HFFc6 (cell line): ENCODE measurements around the gene USP35. TPM values are rescaled to one million over a fixed set of nuclear protein-coding genes. Genes with fewer than 3 reads are reported as not detected.

Source experiments
- DNase-seq: peaks from one replicate; pipeline ENCODE4 v3.0.0-alpha.2; 2018
- H3K27ac Mint-ChIP-seq: 2 replicates; pipeline ENCODE4 v1.8.0; 2020; ENCODE audit warnings: mild to moderate bottlenecking, mixed read lengths
- H3K27me3 Mint-ChIP-seq: 2 replicates; pipeline ENCODE4 v1.8.0; 2021; ENCODE audit warnings: mild to moderate bottlenecking, moderate library complexity, mixed read lengths; ENCODE audit not compliant: insufficient read depth
- H3K36me3 Mint-ChIP-seq: 2 replicates; pipeline ENCODE4 v1.8.0; 2021; ENCODE audit warnings: low read depth, mixed read lengths
- H3K4me1 Mint-ChIP-seq: 2 replicates; pipeline ENCODE4 v1.8.0; 2020; ENCODE audit warnings: low read depth, mixed read lengths
- H3K4me3 Mint-ChIP-seq: 2 replicates; pipeline ENCODE4 v1.8.0; 2020; ENCODE audit warnings: mild to moderate bottlenecking, moderate library complexity, mixed read lengths
- H3K9me3 Mint-ChIP-seq: 2 replicates; pipeline ENCODE4 v1.8.0; 2020; ENCODE audit warnings: mild to moderate bottlenecking, mixed read lengths
- CTCF ChIP-seq: fragments of 200-600 bp; sonication (generic); IDR thresholded peaks from 2 replicates; pipeline ENCODE4 v1.5.0; 2021; ENCODE audit warnings: antibody characterized with exemption, mild to moderate bottlenecking
- total RNA-seq, 6 experiments: library from RNA; stranded (reverse); fragmentation: NEBNext Ultra II Directional; extraction: Animal tissue kit (Norgen Biotek cat#: 25700); gene quantifications; 2 replicates in 1 of 6; 3 replicates in 5 of 6; pipeline ENCODE4 v1.2.3, GENCODE V29; 2021

Gene USP35
- total RNA-seq, 6 experiments from 2014 or later = 8.5 to 10.6 (median 9.0) TPM

- Mint-ChIP-seq H3K27me3 (no peaks in the 10 kb centered on the region; the same call in 1 of the 2 replicates), H3K4me1 (peaks cover 4% of the 10 kb centered on the region), H3K4me3 (no peak overlapping the region), H3K9me3 (peaks cover 11% of the 10 kb centered on the region), H3K27ac (no peak overlapping the region), H3K36me3 (peaks cover 37% of the 10 kb centered on the region)
- no peak for DNase-seq
- no peak for TF ChIP-seq CTCF
These were observed 48.8 kb downstream of the USP35 start for GRCh38 chr11:78237293-78238046.

GRCh38 chr11:78239781-78240180, 51.1 kb downstream of the USP35 start:
- no peak for TF ChIP-seq CTCF
- Mint-ChIP-seq H3K36me3 (peaks cover 42% of the 10 kb centered on the region), H3K9me3 (peaks cover 11% of the 10 kb centered on the region), H3K4me3 (no peak overlapping the region), H3K27me3 (no peaks in the 10 kb centered on the region; the same call in 1 of the 2 replicates), H3K27ac (no peak overlapping the region), H3K4me1 (peaks cover 13% of the 10 kb centered on the region)
- no peak for DNase-seq

- Mint-ChIP-seq H3K4me3 (no peak overlapping the region), H3K27me3 (no peaks in the 10 kb centered on the region), H3K4me1 (peaks cover 18% of the 10 kb centered on the region), H3K27ac (no peak overlapping the region), H3K36me3 (peaks cover 39% of the 10 kb centered on the region), H3K9me3 (peaks cover 11% of the 10 kb centered on the region)
- TF ChIP-seq CTCF = no peak
- DNase-seq = no peak
These were observed 52.8 kb downstream of the USP35 start for GRCh38 chr11:78241475-78241874.

- Mint-ChIP-seq H3K27ac (no peak overlapping the region), H3K9me3 (peaks cover 11% of the 10 kb centered on the region), H3K36me3 (peaks cover 33% of the 10 kb centered on the region), H3K27me3 (no peaks in the 10 kb centered on the region), H3K4me3 (no peak overlapping the region), H3K4me1 (peaks cover 32% of the 10 kb centered on the region)
- no peak for DNase-seq
- TF ChIP-seq CTCF = no peak
These were observed 55.4 kb downstream of the USP35 start for GRCh38 chr11:78244080-78244479.

- H3K36me3 Mint-ChIP-seq = peaks cover 33% of the 10 kb centered on the region
- DNase-seq = peak; percentile 27
- no peak for TF ChIP-seq CTCF
These were observed 56.0 kb downstream of the USP35 start for GRCh38 chr11:78244546-78245255.

More at GRCh38 chr11:78244546-78245255, 56.0 kb downstream of the USP35 start:
- Mint-ChIP-seq H3K4me1 (peaks cover 33% of the 10 kb centered on the region), H3K4me3 (no peak overlapping the region), H3K27ac (no peak overlapping the region), H3K9me3 (peaks cover 11% of the 10 kb centered on the region), H3K27me3 (no peaks in the 10 kb centered on the region)
